Measurements from ENCODE around the gene OSTN.
"Not testable (repeated sequence)": the region's sequence is repeated elsewhere in the genome, so short reads cannot be mapped to it uniquely, and the experiment has no call there.

Gene OSTN

GRCh38 chr3:191198932-191199331, at the start of gene OSTN:
OSTN (plus strand) TSS chr3:191199241; CDS start chr3:191212533, 13,292 bp downstream.
- no peak for DNase-seq

- no peak for DNase-seq
Measured at GRCh38 chr3:191151653-191152052, 47.4 kb upstream of the OSTN start.

DNA sequence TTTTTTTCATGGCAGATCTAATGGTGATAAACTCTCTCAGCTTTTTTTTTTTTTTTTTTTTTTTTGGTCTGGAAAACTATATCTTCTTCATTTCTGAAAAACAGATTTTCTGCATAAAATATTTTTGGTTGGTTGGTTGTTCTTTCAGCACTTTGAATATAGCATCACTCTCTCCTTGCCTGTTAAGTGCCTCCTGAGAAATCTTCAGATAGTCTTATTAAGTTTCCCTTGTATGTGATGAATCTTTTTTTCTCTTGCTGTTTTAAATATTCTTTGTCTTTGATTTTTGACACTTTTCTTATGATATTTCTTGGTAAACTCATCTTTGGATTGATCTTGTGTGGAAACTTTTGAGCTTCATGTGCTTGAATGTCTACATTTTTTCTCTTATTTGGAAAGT, 44.2 kb upstream of the OSTN start:
- DNase-seq: no peak

- no peak for DNase-seq
Measured at GRCh38 chr3:191158247-191158646, 40.8 kb upstream of the OSTN start.

- no peak for DNase-seq
Measured at GRCh38 chr3:191158815-191159214, 40.2 kb upstream of the OSTN start.

DNA sequence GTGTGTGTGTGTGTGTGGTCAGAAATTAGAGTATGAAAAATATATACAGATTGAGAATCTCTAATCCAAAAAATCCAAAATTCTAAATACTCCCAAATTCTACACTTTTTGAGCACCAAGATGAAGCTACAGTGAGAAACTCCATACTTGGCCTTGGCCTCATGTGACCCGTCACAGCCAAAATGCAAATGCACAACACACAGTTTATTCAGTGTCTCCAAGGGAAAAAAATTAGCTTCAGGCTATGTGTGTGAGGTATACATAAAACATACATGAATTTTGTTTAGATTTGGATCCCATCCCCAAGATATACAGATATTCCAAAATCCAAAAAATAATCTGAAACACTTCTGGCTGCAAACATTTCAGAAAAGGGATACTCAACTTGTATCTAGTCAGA, 33.2 kb upstream of the OSTN start:
- no peak for DNase-seq

- DNase-seq: no peak
Measured at GRCh38 chr3:191166368-191166767, 32.7 kb upstream of the OSTN start.

GRCh38 chr3:191169566-191169965, 29.5 kb upstream of the OSTN start:
- no peak for DNase-seq

GRCh38 chr3:191170097-191170496, 28.9 kb upstream of the OSTN start:
- DNase-seq: no peak

DNA sequence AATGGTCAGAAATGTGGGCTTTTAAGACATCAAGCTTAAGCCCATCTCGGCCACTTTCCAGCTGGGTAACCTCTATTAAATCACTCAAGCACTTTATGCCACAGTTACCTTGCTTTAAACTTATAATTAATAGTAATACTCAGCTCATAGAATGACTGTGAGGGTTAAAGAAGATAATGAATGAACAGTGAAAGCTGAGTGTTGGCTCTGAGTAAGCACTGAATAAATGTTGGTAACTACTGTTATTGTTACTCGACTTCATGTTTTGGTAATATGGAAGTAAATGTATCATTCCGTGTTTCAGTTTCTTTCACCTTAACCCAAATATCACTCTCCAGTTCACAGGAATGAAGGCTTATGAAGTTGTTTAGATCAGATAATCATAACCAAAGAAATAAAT, 23.9 kb upstream of the OSTN start:
- no peak for DNase-seq

GRCh38 chr3:191176038-191176785, 22.8 kb upstream of the OSTN start:
- no peak for DNase-seq

GRCh38 chr3:191185382-191185781, 13.7 kb upstream of the OSTN start:
- DNase-seq: not testable (repeated sequence)

- not testable (repeated sequence) for DNase-seq
Measured at GRCh38 chr3:191188246-191188645, 10.8 kb upstream of the OSTN start.

GRCh38 chr3:191192270-191192669, 6.8 kb upstream of the OSTN start:
- not testable (repeated sequence) for DNase-seq

DNA sequence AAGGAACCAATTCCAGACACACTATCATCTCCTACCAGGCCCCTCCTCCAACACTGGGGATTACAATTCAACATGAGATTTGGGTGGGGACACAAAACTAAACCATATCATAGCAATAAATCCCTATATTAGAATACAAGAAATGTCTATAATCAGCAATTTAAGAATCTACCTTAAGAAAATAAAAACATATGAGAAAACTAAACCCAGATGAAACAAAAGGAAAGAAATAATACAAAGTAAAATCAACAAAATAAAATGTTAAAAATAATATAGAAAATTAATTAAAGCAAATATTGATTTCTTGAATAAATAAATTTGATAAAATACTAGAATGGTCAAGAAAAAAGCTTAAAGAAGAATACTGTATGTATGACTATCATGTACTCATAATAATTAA, 6.1 kb upstream of the OSTN start:
- no peak for DNase-seq

DNA sequence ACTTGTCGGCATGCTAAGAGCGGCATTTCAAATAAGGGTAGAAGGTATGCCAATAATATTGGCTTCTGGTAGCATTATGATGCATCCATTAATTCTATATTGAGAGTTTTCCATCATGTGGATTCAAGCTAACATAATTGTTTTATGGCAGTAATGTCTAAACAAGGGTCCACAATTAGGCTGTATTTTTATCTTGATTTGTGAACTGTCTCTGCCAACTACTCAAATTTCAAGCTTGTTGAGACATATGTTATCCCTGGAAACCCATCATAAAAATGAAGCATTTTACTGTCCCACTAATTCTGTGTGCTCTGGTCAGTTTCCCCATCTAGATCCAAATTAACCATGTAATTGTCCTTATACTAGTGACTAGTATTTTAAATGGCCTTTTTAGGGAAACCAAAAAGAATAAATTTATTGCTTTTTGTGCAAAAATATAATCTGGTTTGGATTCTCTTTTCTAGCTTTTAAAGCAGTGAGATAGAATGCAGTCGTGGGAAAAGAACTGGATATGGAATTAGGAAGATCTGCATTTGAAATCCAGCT, 1.2 kb upstream of the OSTN start:
- DNase-seq: no peak

- no peak for DNase-seq
Measured at GRCh38 chr3:191198480-191198879, 561 bp upstream of the OSTN start.

- DNase-seq: no peak
Measured at GRCh38 chr3:191210032-191210431, 11.0 kb downstream of the OSTN start.

DNA sequence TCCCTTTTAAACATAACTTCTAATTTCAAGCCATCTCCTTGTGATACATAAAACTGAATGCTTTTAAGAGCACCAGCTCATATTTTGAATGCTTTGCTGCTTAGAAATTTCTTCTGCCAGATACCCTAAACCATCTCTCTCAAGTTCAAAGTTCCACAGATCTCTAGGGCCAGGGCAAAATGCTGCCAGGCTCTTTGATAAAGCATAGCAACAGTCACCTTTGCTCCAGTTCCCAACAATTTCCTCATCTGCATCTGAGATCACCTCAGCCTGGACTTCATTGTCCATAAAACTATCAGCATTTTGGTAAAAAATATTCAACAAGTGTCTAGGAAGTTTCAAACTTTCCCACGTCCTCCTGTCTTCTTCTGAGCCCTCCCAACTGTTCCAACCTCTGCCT, 17.5 kb downstream of the OSTN start:
- no peak for DNase-seq

DNA sequence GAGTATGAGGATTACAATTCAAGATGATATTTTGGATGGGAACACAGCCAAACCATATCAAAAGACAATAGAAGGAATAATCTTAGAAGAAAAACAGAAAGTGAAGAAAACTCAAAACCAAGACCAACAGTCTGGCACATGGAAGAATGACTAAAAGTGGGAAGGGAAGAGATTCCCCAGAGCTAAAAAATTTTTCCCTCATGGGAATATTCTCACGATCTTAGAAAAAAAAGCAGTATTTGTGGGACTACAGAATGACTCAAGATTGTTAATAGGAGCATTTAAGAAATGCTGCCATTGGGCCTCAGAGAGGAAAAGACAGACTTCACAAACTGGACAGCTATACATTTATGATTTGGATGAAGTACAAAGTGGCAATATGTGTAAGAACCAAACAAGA, 18.3 kb downstream of the OSTN start:
- no peak for DNase-seq

GRCh38 chr3:191220908-191221307, 21.9 kb downstream of the OSTN start:
- DNase-seq: no peak

DNA sequence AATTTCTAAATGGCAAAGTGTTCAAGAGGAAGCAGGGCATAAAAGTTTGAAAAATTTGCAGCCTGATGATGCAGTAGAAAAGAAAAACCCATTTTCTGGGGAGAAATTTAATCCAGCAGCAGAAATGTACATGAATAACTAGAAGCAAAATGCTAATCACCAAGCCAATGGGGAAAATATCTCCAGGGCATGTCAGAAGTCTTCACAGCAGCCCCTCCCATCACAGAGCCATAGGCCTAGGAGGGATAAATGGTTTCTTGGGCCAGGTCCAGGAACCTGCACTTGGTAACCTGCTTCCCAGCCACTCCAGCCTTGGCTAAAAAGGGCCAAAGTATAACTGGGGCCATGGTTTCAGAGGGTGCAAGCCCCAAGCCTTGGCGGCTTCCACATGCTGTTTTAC, 22.6 kb downstream of the OSTN start:
- DNase-seq: no peak

DNA sequence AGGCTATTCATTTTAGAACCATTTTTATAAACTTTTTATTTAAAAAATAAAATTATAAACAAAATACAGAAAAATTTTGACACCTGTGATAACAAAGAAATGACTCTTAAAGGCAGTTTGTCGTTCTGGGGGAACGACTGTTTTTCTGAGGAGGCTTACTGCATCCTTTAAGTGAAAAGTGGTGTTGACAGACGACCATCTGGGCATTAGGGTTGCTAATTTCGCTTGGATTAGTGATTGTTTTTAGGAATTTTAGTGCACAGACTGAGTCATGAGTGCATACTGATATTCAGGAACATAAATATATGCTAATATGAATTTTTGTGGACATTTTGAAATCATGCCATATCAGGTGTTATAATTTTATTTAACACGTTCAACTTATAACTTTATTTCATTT, 28.5 kb downstream of the OSTN start:
- DNase-seq: no peak

DNA sequence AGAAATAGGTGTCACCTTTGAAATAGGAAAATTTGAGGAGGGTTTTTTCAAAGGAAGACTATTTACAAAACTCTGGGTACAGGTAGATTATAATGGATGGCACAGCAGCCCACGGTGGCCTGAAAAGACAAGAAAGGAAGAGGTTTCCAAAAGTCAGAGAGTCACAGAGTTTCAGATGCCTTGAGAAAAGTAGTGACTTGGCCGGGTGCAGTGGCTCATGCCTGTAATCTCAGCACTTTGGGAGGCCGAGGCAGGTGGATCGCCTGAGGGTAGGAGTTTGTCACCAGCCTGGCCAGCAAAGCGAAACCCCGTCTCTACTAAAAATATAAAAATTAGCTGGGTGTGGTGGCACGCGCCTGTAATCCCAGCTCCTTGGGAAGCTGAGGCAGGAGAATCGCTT, 35.2 kb downstream of the OSTN start:
- no peak for DNase-seq
